Fibroblast of gingiva (primary cell): Measurements from ENCODE around the gene LRP5.
"Not testable (repeated sequence)": the region's sequence is repeated elsewhere in the genome, so short reads cannot be mapped to it uniquely, and the experiment has no call there.

Experiments used
- DNase-seq: peaks from one replicate; pipeline ENCODE4 v3.0.0-alpha.2; 2011; ENCODE audit warnings: low read depth

LRP5 gene

DNA sequence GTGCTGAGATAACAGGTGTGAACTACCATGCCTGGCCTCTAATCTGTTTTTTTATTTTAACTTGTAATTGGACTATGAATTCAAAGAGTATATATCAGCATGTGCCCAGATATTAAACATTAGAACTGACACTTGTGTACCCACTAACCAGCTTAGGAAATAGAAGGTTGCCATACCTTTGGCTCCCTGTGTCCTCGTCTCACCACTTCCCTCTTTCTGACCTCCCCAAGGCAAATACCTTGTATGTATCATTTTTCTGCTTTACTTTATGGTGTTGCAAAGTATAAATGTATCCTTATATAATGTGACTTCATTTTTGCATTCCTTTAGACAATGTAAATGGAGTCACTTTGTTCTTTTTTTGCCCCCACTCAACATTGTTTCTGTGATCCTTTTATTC lies 157.3 kb downstream of the LRP5 start:
- no peak for DNase-seq

DNA sequence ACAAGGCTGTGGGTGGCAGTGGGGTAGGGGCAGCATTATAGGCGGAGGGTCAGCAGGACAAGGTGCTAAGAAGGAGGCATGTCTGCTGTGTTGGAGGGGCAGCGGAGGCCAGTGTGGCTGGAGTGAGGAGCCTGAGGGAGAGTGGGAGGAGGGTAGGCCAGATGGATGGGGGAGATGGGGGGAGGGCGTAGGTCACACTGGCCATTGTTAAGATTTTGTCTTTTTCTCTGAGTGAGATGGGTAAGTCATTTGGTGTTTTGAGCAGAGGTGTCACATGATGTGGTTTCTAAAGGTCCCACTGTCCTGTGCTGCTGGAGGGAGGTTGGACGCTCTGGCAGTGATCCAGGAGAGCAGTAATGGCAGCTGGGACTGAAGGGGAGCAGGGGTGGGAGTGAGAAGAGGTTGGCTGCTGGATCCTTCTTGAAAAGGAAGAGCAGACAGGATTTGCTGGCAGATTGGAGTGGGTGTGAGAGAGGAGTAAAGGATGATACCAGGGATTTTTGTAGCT lies 158.0 kb downstream of the LRP5 start:
- DNase-seq, result no peak

DNA sequence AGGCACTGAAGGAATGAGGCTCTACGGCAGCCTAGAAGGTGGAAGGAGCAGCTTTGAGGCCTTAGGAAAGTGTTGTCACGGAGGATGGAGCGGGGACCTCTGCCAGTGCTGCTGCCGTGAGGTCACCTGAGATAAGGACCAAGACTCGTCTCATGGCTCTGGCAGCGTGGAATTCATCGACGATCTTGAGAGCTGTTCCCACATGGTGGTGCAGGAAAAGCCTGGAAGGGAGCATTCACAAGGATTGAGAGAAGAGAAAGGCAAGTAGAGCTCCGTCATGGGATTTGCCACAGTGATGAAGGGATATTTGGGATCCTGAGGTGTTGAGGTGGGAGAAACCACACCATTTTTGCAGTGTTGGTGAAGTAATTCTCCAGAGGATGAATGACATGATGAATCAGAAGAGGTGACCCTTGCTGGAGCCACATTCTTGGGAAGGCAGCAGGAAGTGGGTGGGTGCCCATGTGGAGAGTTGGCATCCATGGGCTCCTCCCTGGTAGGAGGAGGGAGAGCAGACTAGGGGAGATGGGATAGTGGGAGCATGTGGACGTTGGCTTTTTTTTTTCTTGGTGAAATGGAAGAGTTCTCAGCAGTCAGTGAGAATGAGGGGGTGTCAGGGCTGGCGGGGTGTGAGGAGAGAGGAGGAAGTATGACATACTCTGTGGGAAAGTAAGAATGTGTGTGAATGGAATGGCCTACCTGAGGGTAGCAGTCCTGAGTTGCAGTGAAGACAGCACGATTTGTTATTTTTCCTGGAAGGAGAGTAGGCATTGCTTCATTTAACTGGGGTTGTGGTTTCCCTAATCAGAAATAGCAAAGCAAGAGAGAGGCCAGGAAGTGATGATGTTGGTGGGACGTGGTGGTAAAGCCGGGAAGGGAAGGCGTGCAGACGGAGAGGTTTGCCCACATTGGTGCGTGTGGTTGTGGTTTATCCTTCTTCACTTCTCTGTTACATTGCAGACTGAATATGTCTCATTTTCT lies 159.3 kb downstream of the LRP5 start:
- peak; percentile 46 for DNase-seq

DNA sequence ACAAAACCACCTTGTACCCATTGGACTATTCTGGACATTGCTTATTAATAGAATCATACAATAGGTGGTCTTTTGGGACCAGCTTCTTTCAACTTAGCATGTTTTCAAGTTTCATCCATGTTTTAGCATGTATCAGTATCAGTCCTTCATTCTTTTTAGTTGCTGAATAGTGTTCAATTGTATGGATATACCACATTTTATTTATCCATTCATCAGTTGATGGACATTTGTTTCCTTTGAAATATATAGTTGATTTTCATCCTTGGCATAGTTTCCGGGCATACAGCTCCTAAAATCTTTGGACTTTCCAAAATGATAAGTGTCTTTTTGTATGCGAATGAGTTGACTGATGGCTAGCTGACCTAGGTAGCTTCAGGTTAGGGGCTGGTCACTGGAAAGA lies 160.4 kb downstream of the LRP5 start:
- no peak for DNase-seq

DNA sequence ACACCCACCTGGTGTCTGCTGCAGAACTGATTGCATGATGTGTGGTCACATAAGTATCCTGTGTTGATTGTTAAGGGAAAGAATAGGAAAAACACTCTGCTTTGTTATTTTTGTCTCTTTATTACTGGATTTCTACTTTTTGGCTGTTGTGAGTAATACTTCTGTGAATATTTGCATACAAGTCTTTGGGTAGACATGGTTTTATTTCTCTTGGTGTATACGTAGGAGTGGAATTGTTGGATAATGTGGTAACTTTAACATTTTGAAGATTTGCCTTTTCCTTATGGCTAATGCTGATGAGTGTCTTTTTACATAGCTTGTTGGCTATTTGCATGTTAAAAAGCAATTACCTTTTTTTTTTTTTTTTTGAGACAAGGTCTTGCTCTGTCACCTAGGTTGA lies 161.3 kb downstream of the LRP5 start:
- DNase-seq, result no peak

DNA sequence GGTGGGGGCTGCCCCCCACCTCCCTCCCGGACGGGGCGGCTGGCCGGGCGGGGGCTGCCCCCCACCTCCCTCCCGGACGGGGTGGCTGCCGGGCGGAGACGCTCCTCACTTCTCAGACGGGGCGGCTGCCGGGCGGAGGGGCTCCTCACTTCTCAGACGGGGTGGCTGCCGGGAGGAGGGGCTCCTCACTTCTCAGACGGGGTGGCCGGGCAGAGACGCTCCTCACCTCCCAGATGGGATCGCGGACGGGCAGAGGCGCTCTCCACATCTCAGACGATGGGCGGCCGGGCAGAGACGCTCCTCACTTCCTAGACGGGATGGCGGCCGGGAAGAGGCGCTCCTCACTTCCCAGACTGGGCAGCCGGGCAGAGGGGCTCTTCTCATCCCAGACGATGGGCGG lies 163.2 kb downstream of the LRP5 start:
- not testable (repeated sequence) for DNase-seq

DNA sequence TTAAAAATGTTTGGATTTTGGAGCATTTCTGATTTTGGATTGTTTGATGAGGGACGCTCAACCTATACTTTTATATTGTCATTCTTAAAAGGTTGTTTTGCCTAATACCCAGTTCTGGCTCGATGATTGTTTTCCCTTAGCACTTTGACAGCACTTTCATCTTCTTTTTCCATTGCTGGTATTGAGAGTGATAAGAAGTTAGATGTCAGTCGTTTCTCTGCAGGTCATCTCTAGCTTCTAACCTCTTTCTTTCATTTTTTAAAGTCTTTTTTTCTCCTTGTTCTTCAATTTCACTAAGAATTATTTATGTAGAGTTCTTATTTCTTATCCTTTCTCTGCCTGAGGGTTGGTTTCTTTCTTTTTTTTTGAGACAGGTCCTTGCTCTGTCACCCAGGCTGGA lies 167.0 kb downstream of the LRP5 start:
- no peak for DNase-seq

DNA sequence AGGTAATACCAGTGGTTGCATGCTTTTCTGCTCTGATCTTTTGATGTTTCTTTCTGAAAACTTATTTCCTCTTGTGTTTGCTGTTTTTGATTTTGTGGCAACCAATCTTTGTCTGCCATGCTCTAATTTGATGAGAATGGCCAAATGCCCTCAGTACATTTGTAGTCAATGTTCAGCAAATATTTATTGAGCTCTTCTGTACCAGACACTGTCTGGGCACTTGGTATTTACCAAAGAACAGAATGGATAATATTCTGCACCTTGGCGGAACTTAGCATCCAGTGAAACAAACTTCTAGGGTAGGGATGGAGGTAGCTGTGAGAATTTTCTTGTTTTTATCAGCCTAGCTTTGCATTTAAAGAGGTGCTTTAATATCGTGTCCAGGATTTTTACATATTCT lies 167.8 kb downstream of the LRP5 start:
- no peak for DNase-seq

DNA sequence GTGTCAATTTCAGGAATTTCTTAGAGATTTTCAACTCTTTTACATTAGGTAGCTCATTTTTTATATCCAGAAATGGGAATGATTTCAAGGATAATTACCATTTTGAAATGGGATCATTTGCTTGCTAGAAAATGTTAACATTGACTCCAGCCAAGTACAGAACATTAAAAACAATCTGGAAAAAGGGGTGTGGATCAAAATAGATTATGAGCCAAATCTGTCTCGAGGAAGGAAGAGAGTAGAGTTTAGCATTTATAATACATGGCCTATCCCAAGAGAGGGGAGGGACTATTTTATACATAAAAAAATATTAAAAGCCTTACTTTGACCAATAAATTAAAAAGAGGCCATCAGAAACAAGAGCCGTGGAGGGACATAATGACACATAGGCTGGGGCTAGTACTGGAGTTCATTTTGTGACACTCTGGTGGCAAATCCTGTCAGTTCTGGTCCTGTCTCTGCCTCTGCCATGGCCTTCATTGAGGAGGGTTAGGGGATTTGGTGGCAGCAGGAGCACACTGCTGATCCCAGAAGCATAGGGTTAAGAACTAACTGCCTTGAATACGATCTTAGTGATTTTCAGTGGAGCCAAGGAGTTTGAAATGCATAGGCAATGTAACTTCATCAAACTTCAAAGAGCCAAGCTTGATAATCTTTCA lies 168.6 kb downstream of the LRP5 start:
- no peak for DNase-seq

DNA sequence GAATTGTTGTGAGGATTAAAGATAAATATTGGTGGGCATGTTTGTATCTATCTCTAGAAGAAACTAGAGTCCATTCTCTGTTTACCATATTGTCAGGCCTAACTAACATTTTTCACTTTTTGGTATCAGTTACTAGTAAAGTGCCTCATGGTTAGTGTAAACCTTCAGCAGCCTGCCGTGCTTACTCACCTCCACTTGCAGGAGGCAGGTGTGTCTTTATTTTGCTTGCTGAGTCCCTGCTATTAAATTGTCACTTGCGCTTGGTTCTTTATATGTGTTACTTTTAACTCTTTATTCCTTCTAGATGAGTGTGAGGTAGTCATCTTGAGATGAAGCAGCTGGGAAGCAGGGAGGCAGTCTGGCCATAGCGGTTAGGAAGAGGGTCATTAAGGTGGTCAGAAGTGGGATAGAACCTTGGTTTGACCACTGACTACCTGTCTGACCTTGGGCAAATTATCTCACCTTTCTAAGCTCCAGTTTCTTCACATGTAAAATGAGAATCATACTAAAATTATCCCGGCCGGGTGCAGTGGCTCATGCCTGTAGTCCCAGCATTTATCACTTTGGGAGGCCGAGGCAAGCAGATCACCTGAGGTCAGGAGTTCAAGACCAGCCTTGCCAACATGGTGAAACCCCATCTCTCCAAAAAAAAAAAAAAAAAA lies 169.3 kb downstream of the LRP5 start:
- no peak for DNase-seq

DNA sequence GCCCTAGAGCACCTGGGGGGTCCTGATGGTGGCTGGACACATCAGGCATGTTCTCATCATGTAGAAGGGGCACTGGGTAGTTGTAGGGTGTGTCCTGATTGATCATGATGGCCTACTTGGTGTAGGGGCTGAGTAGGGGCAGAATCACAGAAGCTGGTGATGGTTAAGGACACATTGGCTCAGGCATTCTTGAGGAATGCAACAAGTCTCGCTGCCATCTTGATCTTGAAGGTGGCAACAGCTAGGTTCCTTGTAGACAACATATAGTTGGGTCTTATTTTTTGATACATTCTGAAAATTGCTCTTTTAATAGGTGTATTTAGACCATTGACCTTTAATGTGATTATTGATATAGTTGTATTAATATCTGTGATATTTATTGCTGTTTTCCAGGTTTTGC lies 176.2 kb downstream of the LRP5 start:
- DNase-seq, result no peak

DNA sequence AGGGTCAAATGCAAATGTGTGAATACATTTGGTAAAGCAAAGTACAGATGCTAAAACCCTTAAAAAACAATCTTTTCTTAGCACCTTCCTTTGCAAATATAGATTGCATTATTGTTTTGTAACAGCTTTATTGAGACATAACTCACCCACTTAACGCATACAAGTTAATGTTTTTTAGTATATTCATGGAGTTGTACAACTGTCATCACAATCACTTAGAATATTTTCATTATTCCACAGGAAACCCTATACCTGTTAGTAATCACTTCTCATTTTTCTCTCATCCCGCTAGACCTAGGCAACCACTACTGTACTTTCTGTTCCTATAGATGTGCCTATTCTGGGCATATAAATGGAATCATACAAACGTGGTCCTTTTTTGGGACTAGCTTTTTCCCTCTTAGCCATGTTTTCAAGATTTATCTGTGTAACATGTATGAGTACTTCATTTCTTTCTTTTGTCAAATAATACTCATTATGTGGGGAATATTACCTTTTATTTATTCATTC lies 182.9 kb downstream of the LRP5 start:
- no peak for DNase-seq

DNA sequence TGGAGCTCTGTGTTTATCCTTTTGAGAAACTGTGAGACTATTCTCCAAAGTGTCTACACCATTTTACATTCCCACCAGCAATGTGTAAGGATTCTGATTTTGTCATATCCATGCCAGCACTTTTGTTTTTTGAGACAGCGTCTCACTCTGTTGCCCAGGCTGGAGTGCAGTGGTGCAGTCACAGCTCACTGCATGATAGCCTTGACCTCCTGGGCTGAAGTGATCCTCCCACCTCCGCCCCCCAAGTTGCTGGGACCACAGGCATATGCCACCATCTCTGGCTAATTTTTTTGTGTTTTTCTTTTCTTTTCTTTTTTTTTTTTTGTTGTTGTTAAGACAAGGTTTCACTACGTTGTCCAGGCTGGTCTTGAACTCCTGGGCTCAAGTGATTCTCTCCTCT lies 183.5 kb downstream of the LRP5 start:
- no peak for DNase-seq

DNA sequence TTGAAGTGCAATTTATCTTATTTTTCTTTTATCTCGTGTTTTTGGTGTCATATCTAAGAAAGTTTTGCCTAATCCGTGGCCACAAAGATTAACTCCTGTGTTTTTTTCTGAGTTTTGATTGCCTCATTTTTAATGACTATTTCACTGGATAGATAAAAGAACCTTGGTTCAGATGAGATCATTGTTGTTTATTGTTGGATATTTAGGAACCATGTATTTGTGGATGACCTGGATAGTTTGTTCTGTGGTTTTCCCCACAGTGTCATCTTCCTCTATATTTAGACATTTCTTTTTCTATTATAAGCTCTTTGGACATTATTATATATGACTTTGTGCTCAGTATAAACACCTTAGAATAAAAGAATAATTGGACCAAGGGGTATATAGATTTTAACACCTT lies 185.4 kb downstream of the LRP5 start:
- no peak for DNase-seq

DNA sequence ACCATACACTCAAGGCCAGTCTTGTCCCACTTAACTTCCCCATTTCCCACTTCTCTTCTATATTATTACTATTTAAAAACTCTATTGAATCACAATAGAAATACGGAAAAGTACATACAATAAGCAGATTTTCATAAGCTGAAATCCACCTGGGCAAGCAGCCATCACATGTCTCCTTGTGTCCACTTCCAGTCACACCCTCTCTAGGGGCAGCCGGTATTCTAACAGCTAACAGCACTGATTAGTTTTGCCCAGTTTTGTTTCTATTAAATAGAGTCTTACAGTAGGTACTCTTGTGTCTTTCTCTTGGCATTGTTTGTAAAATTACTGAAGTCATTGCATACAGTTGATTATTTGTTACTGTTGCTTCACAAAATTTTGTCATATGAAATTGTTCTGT lies 185.9 kb downstream of the LRP5 start:
- DNase-seq, result no peak
